HFFc6 (cell line): ENCODE results near the gene LTA4H. TPM values are rescaled to one million over a fixed set of nuclear protein-coding genes. Genes with fewer than 3 reads are reported as not detected.

Experiments
- DNase-seq: peaks from one replicate; pipeline ENCODE4 v3.0.0-alpha.2; 2018
- H3K27ac Mint-ChIP-seq: 2 replicates; pipeline ENCODE4 v1.8.0; 2020; ENCODE audit warnings: mild to moderate bottlenecking, mixed read lengths
- H3K27me3 Mint-ChIP-seq: 2 replicates; pipeline ENCODE4 v1.8.0; 2021; ENCODE audit warnings: mild to moderate bottlenecking, moderate library complexity, mixed read lengths; ENCODE audit not compliant: insufficient read depth
- H3K36me3 Mint-ChIP-seq: 2 replicates; pipeline ENCODE4 v1.8.0; 2021; ENCODE audit warnings: low read depth, mixed read lengths
- H3K4me1 Mint-ChIP-seq: 2 replicates; pipeline ENCODE4 v1.8.0; 2020; ENCODE audit warnings: low read depth, mixed read lengths
- H3K4me3 Mint-ChIP-seq: 2 replicates; pipeline ENCODE4 v1.8.0; 2020; ENCODE audit warnings: mild to moderate bottlenecking, moderate library complexity, mixed read lengths
- H3K9me3 Mint-ChIP-seq: 2 replicates; pipeline ENCODE4 v1.8.0; 2020; ENCODE audit warnings: mild to moderate bottlenecking, mixed read lengths
- CTCF ChIP-seq: fragments of 200-600 bp; sonication (generic); IDR thresholded peaks from 2 replicates; pipeline ENCODE4 v1.5.0; 2021; ENCODE audit warnings: antibody characterized with exemption, mild to moderate bottlenecking
- total RNA-seq, 6 experiments: library from RNA; stranded (reverse); fragmentation: NEBNext Ultra II Directional; extraction: Animal tissue kit (Norgen Biotek cat#: 25700); gene quantifications; 2 replicates in 1 of 6; 3 replicates in 5 of 6; pipeline ENCODE4 v1.2.3, GENCODE V29; 2021

LTA4H gene
- total RNA-seq, 6 experiments from 2014 or later = 50.2 to 59.0 (median 51.6) TPM

- no peak for TF ChIP-seq CTCF
- no peak for DNase-seq
Observed at GRCh38 chr12:95997276-95997675, 38.1 kb downstream of the LTA4H start.

GRCh38 chr12:95996034-95996658 lies 39.2 kb downstream of the LTA4H start, which contains the start of gene HAL:
Gene HAL (minus strand): TSS chr12:95996344. CDS start chr12:95995910, 434 bp downstream.
- no peak for DNase-seq
- Mint-ChIP-seq H3K9me3 (no peaks in the 10 kb centered on the region), H3K36me3 (no peaks in the 10 kb centered on the region), H3K4me1 (peaks cover 14% of the 10 kb centered on the region), H3K4me3 (no peak within 1 kb of the TSS), H3K27me3 (peaks cover 9% of the 10 kb centered on the region), H3K27ac (no peak within 1 kb of the TSS)
- TF ChIP-seq CTCF = no peak

More at GRCh38 chr12:95997276-95997675, 38.1 kb downstream of the LTA4H start:
- H3K27ac Mint-ChIP-seq = no peak overlapping the region
- H3K36me3 Mint-ChIP-seq = no peaks in the 10 kb centered on the region
- H3K4me1 Mint-ChIP-seq = peaks cover 14% of the 10 kb centered on the region
- no peaks in the 10 kb centered on the region for H3K9me3 Mint-ChIP-seq
- peaks cover 6% of the 10 kb centered on the region for H3K27me3 Mint-ChIP-seq
- H3K4me3 Mint-ChIP-seq = no peak overlapping the region

- Mint-ChIP-seq H3K4me3 (no peak overlapping the region), H3K27me3 (peaks cover 15% of the 10 kb centered on the region), H3K9me3 (no peaks in the 10 kb centered on the region), H3K36me3 (no peaks in the 10 kb centered on the region), H3K4me1 (peaks cover 14% of the 10 kb centered on the region), H3K27ac (no peak overlapping the region)
- DNase-seq = no peak
- TF ChIP-seq CTCF = no peak
Observed at GRCh38 chr12:95995238-95996031, 40.0 kb downstream of the LTA4H start.

- H3K36me3 Mint-ChIP-seq = no peaks in the 10 kb centered on the region
- H3K4me1 Mint-ChIP-seq = peaks cover 14% of the 10 kb centered on the region
- TF ChIP-seq CTCF = no peak
- H3K27me3 Mint-ChIP-seq = peaks cover 15% of the 10 kb centered on the region
- H3K27ac Mint-ChIP-seq = no peak overlapping the region
- DNase-seq = no peak
- H3K4me3 Mint-ChIP-seq = no peak overlapping the region
- H3K9me3 Mint-ChIP-seq = no peaks in the 10 kb centered on the region
Observed at GRCh38 chr12:95994476-95994875, 40.9 kb downstream of the LTA4H start.

GRCh38 chr12:95993907-95994306 lies 41.5 kb downstream of the LTA4H start:
- H3K36me3 Mint-ChIP-seq = no peaks in the 10 kb centered on the region
- no peak overlapping the region for H3K27ac Mint-ChIP-seq
- peaks cover 15% of the 10 kb centered on the region for H3K27me3 Mint-ChIP-seq
- H3K4me1 Mint-ChIP-seq = peaks cover 14% of the 10 kb centered on the region
- no peaks in the 10 kb centered on the region for H3K9me3 Mint-ChIP-seq
- DNase-seq = no peak
- no peak overlapping the region for H3K4me3 Mint-ChIP-seq
- no peak for TF ChIP-seq CTCF
